Stimulated activated CD4-positive, alpha-beta T cell treated with anti-CD3 and anti-CD28 coated beads, Interleukin-12 subunit alpha, Interleukin-12 subunit beta, amount 100 ng/mL, for 24 hours (primary cell): ENCODE data around the gene CACNG6.
"Not testable (repeated sequence)": the region's sequence is repeated elsewhere in the genome, so short reads cannot be mapped to it uniquely, and the experiment has no call there.

Source experiments
- DNase-seq, 2 experiments: peaks; one replicate each; pipeline ENCODE4 v3.0.0-alpha.2; 2020; ENCODE audit warnings: low read depth in 2 of 2

The CACNG6 gene

DNA sequence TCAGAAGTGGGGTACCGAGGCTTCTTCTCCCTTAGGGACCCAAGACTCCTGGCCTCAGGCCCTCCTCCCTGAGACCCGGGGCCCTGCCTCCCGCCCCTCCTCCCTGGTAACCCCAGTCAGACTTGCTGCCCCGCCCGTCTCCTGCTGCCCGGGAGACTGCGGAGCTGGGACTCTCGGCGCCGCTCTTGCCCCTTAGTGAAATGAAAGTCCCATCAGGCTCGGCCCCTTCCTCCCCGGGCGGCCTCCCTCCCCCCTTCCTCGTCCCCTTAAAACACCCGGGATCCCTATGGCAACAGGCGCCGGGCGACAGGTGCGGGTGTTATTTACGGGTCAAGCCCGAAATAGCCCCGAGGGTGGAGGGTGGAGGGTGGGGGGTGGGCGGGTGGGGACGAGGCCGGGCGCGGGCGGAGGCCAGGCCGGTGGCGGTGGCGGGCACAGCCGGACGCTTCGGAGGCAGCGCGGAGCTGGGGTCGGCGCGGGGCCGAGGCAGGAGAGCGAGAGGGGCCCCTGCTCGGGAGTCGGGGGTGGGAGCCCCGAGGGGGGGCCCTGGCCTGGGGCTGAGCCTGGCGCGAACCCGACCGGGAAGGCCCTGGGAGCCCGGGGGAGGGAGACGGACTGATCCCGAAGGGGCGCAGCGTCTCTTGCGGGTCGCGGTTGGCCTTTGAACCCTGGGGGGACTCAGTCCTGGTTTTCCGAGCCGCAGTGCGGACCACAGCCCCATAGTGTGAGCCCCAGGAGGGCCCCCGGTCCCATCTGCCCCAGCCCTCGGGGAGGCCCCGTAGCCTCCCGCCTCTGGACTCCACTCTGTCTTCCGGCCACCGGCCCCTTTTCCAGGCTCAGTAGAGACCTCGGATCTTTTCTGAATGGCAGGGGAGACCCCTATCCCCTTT, at the start of gene CACNG6:
CACNG6 (plus strand) TSS at position 414 of the 890 bp plus-strand sequence. CDS start 1,241 bp downstream, outside the sequence.
- DNase-seq = no peak

- peak in 1 of 2 experiments; percentile 3 for DNase-seq
Observed at GRCh38 chr19:53942001-53942786, 49.2 kb upstream of the CACNG6 start.

DNA sequence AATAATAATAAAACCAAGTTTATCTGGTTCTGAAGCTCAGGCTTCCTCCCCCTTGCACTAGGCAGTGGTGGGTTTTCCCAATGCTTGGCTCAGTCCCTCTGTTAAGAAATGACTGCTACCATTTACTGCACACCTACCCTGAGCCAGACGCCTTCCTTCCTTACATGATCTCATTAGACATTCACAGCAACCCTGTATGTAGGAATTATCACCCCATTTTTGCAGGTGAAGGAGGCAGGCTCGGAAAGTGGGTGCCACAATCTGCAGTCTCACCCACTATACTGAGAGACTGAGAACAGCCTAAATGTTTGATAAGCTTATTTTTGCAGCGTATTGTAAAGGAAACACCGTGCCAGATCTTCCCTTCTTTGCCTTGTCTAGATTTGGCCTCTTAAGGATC, 47.0 kb upstream of the CACNG6 start:
- no peak for DNase-seq

GRCh38 chr19:53944933-53945332, 46.5 kb upstream of the CACNG6 start:
- no peak for DNase-seq

DNA sequence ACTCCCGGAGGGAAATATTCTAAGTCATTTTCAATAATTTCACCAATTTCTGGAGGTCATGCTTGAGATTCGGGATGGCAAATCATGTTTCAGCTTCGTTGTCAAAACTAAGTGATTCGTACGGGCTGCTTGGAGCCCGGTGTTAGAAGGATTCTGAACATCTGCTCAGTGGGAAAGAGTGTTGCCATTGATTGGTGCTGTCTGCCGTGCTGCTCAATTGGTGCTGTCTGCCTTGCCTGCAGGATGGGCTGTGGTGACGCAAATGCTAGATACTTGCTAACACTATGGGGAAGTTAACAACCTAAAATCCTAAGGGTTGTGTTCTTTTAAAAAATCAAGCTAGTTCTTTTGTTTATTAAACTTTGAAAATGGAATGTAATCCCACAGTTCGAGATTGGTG, 46.0 kb upstream of the CACNG6 start:
- DNase-seq = no peak

GRCh38 chr19:53945998-53946397, 45.4 kb upstream of the CACNG6 start:
- DNase-seq = no peak

GRCh38 chr19:53947624-53948023, 43.8 kb upstream of the CACNG6 start:
- DNase-seq = no peak

- not testable (repeated sequence) for DNase-seq
Observed at GRCh38 chr19:53948611-53949010, 42.8 kb upstream of the CACNG6 start.

- DNase-seq = no peak
Observed at GRCh38 chr19:53951436-53951835, 40.0 kb upstream of the CACNG6 start.

DNA sequence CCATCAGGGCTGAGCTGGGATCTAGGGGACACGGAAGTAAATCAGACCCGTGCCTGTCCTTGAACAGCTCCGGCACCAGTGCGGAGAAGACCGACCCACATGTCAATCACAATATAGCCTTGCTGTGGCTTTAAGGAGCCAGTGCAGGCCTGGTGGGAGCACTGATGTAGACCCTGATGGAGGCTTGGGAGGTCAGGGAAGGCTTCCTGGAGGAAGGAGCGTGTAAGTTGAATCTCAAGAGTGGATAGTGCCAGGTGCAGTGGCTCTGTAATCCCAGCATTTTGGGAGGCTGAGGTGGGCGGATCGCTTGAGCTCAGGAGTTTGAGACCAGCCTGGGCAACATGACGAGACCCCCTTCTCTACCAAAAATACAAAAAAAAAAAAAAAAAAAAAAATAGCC, 39.5 kb upstream of the CACNG6 start:
- no peak for DNase-seq

DNA sequence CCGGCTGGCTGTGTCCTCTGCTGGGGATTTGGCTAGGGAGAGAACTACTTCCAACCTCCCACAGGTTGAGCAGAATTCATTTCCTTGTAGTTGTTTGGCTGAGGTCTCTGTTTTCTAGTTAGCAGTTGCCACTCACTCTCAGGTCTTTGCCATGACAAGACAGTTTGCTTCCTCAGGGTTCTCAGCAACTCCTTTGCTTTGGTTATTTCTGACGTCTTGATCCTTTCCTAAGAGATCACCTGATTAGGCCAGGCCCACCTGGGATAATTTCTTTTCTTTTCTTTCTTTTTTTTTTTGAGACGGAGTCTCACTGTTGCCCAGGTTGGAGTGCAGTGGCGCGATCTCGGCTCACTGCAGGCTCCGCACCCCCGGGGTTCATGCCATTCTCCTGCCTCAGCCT, 38.1 kb upstream of the CACNG6 start:
- DNase-seq = no peak

DNA sequence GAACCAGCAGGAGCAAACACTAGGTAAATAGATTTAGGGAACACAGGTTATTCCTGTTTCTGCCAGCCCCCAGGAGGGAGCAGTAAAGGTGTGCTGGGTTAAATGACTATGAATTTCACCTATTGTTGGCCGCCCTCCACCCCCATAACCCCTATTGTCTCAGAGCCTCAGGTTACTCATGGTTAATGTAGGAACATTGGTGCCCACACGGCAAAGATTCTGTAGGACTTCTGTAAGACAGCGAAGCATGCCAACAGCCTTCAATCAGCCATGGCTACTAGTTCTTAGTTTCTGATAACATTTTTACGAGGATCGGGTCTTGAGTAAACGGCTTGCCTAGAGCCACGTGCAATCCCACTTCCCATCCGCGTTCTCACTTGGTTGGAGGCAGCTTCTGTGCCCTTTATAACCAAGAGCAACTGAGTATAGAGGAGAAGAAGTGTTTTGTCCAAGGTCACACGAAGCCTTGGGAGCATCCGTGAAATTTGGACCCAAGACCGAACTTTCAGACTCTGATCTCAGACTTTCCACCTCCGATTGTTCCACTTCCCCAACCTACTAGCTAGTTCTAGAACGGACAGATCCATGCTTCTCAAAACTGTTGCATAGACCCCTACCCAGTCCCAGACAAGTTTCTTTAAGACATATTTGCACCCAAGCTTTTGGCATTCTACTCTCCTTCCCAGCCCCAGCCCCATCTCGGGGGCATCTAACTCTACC, 33.8 kb upstream of the CACNG6 start:
- DNase-seq = no peak

DNA sequence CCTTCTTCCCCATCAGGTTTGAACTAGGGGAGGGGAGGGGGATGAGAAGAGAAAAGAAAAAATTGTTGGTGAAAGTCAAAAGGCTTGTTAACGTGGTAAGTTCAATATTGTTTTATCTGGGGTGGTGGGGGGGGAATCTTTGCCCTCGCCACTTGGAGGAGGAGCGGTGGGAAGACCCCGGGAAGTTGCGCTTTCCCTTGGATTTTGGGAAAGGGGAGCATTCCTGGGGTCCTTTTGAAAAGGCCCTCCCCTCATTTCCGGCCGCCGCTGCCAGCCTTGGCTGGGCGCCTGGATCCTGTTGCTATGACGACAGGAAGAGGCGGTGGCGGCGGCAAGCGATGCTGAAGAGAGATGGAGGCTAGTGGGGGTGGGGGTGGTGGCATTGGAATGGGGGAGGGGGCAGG, 33.3 kb upstream of the CACNG6 start:
- DNase-seq = no peak

DNA sequence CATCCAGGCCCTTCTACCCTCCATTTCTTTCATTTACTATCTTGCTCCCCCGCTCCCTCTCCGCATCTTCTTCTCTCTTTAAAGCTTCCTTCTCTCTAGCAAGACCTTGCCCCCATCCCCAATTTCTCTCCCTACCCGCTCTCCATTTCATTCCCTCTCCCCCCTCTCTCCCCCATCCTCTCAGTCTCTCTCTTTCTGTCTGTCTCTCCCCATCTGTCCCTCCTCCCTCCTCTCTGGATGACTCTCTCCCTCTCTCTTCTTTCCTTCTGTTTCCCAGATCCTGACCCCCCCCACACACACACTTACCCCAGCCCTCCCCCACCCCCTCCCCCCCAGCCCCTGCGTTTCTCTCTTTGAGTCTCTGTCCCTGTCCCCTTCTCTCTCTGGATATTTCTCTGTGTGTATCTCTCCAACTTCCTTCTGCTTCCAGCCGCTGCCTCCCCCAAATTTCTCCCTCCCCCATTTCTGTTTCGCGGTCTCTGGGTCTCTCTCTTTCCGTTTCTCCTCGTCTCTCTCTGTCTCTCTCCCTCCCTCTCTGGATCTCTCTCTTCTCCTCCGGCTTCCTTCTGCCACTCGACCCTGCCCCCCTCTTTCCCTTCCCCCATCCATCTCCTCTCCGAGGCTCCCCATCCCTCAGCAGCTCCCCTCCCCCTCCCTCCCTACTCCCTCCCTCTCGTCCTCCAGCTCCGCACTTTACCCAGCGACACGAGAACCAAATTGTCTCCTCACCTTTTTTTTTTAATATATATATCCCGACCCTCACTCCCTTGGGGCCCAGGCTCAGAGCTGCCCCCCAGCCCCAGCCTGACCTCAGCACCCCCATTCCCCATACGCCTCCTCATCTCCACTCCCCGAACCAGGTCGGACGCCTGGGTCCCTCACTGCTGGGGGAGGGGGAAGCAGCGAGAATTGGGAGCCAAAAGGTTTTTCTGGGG, 32.3 kb upstream of the CACNG6 start:
- no peak for DNase-seq

DNA sequence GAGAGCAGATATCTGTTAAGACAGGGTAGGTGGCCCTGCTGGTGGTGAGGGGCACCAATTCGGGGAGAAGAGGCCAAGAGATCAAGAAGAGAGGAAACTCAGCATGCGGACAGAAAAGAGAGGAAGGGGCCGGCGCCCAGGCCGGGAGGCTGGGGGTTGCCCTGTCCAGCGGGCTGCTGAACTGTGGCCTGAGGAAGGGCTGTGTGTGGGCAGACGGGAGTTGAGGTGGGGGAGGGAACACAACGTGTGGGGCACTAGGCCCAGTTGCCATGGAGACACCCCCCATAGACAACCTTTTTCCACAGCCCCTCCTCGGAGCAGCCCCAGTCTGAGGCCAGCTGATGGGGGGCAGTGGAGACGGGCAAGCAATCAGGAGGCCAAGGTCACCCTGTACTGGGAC, 31.2 kb upstream of the CACNG6 start:
- DNase-seq = no peak

- no peak for DNase-seq
Observed at GRCh38 chr19:53960886-53961285, 30.6 kb upstream of the CACNG6 start.

DNA sequence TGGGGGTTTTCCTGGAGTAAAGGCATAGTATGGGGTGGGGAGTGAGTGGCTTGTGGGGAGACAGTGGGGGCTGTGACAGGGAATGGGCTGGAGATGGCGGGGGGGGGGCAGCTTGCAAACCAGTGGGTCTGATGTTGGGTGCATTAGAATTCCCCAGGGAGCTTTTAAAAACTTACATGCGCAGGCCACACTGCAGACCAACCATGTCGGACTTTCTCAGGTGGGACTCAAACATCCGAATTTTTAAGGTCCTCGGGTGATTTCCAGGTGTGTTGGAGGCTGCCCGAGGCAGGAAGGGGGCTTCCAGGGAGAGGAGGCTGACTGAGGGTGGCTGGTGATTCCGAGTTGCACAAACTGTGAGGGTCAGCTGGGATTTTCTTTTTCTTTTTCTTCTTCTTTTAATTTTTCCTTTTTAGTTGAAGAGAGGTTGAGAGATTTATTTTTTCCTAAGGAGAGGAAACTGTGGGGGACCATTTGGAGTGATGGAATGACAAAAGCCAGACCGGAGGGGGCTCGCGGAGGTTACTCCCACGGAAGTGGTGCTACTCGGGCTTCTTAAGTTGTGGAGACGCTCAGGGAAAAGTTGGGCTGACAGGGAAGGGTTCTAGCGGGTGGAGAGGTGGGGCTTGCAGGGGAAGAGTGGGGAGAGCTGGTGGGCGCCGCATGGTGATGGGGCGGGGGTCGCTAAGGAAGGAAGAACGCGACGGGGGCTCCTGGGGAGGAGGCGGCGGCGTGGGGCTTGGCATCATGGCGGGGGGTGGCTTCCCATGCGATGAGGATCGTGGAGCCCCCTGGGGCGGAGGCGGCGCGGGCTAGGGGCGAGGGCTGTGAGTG, 29.7 kb upstream of the CACNG6 start:
- DNase-seq = no peak

GRCh38 chr19:53962887-53963431, 28.5 kb upstream of the CACNG6 start, which contains the start of gene CACNG8:
CACNG8 (plus strand) TSS chr19:53962937.
- DNase-seq = no peak

GRCh38 chr19:53965091-53965490, 26.3 kb upstream of the CACNG6 start:
- no peak for DNase-seq

- DNase-seq = no peak
Observed at GRCh38 chr19:53966931-53967330, 24.5 kb upstream of the CACNG6 start.
